Uterus (tissue), 4 donors: ENCODE measurements around the gene PCYT1A. TPM values are rescaled to one million over a fixed set of nuclear protein-coding genes. Genes with fewer than 3 reads are reported as not detected.

Source experiments
- DNase-seq, 2 donors: peaks; one replicate each; pipeline ENCODE4 v3.0.0-alpha.2; 2019 to 2020
- H3K27ac ChIP-seq, 2 donors: fragments of 200-600 bp; sonication (generic); 1 replicate in 1 of 2; 2 replicates in 1 of 2; pipeline ENCODE4 v1.5.1; 2016 to 2018
- H3K27me3 ChIP-seq, 2 donors: fragments of 200-600 bp; sonication (generic); one replicate each; pipeline ENCODE4 v1.5.1; 2018 to 2019; ENCODE audit warnings: control low read depth in 1 of 2
- H3K36me3 ChIP-seq, 2 donors: fragments of 200-600 bp; sonication (generic); one replicate each; pipeline ENCODE4 v1.5.1; 2019; ENCODE audit warnings: control low read depth in 1 of 2
- H3K4me1 ChIP-seq, 2 donors: fragments of 200-600 bp; sonication (generic); one replicate each; pipeline ENCODE4 v1.5.1; 2018 to 2019; ENCODE audit warnings: control low read depth in 1 of 2
- H3K4me3 ChIP-seq, 2 donors: fragments of 200-600 bp; sonication (generic); 1 replicate in 1 of 2; 2 replicates in 1 of 2; pipeline ENCODE4 v1.5.1; 2018 to 2019; ENCODE audit warnings: mild to moderate bottlenecking in 1 of 2
- H3K9me3 ChIP-seq, 2 donors: fragments of 200-600 bp; sonication (generic); one replicate each; pipeline ENCODE4 v1.5.1; 2019; ENCODE audit warnings: control low read depth in 1 of 2
- POLR2A ChIP-seq, 2 donors: fragments of 450-650 bp; IDR thresholded peaks; one replicate each; pipeline ENCODE4 v1.6.1; 2016; ENCODE audit warnings: antibody characterized with exemption in 2 of 2, mild to moderate bottlenecking in 1 of 2, moderate library complexity in 1 of 2
- intact Hi-C: fragments of 100-400 bp; cut with DNase I; formaldehyde crosslinking; loops from one replicate; pipeline ENCODE4 v1.15.1; 2023; ENCODE audit warnings: low total_unique reads
- total RNA-seq, 4 donors: library from RNA; depleted of rRNA in 3 of 4; stranded (reverse); fragments of >200 nt in 3 of 4; gene quantifications; one replicate each; pipeline versions ENCODE4 v1.1.0 to v1.2.4, GENCODE V29; 2014 to 2023
- TF ChIP-seq, protein P1 (sequence below), 4 experiments: fragments of 200-600 bp in 2 of 4; fragments of 450-650 bp in 2 of 4; sonication (generic) in 2 of 4; IDR thresholded peaks; one replicate each; pipeline ENCODE4 v1.5.1; 2016 to 2019; ENCODE audit warnings: antibody characterized with exemption in 4 of 4, mild to moderate bottlenecking in 2 of 4, moderate library complexity in 1 of 4
- donor health status: DM: yes; HTN: yes; CAD: no.

PCYT1A gene
- total RNA-seq, 4 donors from 2014 or later: 36.5 to 275 (median 56.0) TPM

DNA sequence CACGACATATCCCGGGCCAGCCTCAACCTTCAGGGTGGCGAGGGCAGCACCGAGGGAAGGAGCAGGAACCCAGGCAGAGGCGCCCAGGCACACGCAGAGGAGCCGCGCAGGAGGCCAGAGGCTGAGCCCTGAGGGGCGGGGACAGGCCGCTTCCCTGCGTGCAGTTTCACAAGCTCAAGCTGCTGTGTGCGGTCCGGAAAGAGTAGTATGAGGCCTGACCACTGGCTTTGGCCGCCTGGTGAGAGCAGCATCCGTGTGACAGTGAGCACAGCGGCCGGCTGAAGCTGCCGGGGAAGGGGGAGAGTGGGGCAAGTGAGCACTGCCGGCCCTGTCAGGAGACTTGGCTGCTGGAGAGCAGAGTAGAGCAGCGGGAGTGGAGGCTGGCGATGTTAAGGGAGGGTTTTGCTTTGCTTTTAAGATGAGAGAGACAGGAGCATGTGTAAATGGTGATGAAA lies 85.0 kb downstream of the PCYT1A start:
- Histone ChIP-seq H3K27me3 (peaks cover 0 to 3% of the 10 kb centered on the region in 2 donors), H3K4me3 (no peak overlapping the region), H3K4me1 (no peaks in the 10 kb centered on the region), H3K9me3 (no peaks in the 10 kb centered on the region), H3K27ac (no peak overlapping the region), H3K36me3 (no peaks in the 10 kb centered on the region)
- DNase-seq: no peak
- intact Hi-C loops: no loop called here
- TF ChIP-seq POLR2A (IDR thresholded peaks at IDR 0.05): no peak
- TF ChIP-seq, protein P1, sequence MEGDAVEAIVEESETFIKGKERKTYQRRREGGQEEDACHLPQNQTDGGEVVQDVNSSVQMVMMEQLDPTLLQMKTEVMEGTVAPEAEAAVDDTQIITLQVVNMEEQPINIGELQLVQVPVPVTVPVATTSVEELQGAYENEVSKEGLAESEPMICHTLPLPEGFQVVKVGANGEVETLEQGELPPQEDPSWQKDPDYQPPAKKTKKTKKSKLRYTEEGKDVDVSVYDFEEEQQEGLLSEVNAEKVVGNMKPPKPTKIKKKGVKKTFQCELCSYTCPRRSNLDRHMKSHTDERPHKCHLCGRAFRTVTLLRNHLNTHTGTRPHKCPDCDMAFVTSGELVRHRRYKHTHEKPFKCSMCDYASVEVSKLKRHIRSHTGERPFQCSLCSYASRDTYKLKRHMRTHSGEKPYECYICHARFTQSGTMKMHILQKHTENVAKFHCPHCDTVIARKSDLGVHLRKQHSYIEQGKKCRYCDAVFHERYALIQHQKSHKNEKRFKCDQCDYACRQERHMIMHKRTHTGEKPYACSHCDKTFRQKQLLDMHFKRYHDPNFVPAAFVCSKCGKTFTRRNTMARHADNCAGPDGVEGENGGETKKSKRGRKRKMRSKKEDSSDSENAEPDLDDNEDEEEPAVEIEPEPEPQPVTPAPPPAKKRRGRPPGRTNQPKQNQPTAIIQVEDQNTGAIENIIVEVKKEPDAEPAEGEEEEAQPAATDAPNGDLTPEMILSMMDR (IDR thresholded peaks at IDR 0.05): no peak

DNA sequence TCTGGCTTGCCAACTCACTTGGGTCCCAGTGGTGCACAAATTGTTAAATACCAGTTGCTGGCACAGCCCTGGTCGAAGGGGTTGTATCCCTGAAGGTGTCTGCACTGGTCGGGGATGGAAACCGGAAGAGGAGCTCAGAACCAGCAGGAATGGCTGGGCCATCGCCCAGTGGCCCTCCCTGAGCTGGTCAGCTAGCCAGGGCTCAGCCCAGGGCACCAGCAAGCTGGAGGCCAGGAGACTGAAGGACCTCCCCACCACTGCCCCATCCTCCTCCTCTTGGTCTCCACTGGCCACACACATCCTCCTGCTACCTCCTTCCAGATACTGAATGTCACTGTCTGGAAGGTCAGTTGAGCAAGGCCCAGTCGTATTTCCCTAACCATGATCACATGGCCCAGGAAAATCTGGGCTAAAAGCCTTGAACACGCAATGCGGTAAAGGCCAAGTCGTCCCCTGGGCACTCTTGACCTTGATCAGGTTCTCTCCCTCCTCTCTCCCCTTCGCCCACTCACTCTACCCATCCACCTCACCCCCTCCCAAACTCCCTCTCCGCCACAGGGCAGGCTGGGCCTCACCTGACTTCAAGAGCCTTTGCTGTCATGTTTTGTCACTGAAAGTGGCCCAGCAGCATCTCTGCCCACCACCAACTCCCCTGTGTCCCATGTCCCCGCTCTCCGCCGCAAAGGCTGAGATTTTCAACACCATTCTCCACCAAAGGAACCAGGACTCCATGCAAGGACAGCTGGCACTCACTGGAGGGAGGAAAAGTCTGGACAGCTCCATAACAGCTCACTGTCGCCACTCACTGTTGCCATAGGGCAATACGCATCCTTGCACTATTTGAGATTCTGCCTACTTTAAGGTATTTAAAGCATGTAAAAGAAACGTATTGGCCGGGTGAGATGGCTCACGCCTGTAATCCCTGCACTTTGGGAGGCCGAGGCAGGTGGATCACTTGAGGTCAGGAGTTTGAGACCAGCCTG lies 88.5 kb downstream of the PCYT1A start:
- intact Hi-C loops: no loop called here

DNA sequence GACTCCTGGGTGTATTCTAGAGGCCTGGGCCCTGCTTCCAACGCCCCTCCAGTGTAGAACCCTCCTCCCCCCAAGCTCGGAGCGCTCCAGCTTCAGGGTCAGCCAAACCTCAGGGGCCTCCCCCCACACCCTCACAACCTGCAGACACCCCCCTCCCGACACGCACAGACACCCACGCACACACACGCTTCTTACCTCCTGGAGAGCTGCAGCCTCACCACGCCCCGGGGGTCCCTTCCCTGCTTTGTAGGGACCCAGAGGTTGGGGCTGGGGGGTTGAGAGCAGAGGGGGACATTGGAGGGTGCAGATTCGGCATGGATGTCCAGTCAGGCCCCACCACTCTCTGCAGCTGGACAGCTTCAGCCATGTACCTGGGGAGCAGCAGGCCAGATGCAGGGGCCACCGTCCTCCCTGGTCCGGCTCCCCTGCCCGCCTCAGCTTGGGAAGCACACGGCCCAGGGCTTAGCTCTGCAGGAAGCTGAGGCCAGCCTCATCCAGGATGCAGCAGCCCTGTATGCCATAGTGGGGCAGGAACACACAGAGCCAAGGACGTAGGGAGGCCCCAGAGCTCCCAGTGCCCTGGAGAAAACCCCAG lies 89.3 kb downstream of the PCYT1A start:
- Histone ChIP-seq H3K4me3 (no peak overlapping the region), H3K4me1 (no peaks in the 10 kb centered on the region), H3K27me3 (no peaks in the 10 kb centered on the region), H3K9me3 (no peaks in the 10 kb centered on the region), H3K36me3 (no peaks in the 10 kb centered on the region), H3K27ac (no peak overlapping the region)
- no peak for DNase-seq
- intact Hi-C loops: no loop called here
- TF ChIP-seq POLR2A (IDR thresholded peaks at IDR 0.05): no peak
- TF ChIP-seq, protein P1 (IDR thresholded peaks at IDR 0.05): no peak

More for the DNA sequence above, 88.5 kb downstream of the PCYT1A start:
- no peak for DNase-seq
- Histone ChIP-seq H3K27me3 (no peaks in the 10 kb centered on the region), H3K4me1 (no peaks in the 10 kb centered on the region), H3K4me3 (no peak overlapping the region), H3K36me3 (no peaks in the 10 kb centered on the region), H3K9me3 (no peaks in the 10 kb centered on the region), H3K27ac (no peak overlapping the region)
- TF ChIP-seq, protein P1 (IDR thresholded peaks at IDR 0.05): no peak
- no peak for TF ChIP-seq POLR2A (IDR thresholded peaks at IDR 0.05)

DNA sequence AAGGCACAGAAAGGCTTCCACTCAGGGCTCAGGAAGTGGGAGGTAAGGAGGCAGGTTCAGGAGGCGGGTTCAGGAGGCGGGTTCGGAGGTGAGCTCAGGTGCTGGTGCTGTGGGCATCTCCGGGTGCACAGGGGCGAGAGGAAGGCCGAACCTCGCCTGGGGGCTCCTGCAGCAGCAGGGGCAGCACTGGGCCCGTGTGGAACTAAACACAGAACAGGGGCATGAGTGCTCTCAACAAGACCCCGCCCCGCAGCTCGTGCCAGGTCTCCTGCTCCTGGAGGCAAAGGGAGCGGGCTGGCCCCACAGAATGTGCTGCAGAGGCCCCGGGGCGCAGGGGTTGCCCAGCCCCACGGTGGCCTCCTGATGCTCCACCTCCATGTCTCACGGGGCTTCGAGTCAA lies 90.0 kb downstream of the PCYT1A start:
- intact Hi-C loops: no loop called here
- H3K27me3 ChIP-seq: no peaks in the 10 kb centered on the region
- H3K4me1 ChIP-seq: no peaks in the 10 kb centered on the region
- H3K27ac ChIP-seq: no peak overlapping the region
- H3K9me3 ChIP-seq: no peaks in the 10 kb centered on the region
- TF ChIP-seq POLR2A (IDR thresholded peaks at IDR 0.05): no peak
- TF ChIP-seq, protein P1 (IDR thresholded peaks at IDR 0.05): no peak
- no peak overlapping the region for H3K4me3 ChIP-seq
- H3K36me3 ChIP-seq: no peaks in the 10 kb centered on the region
- no peak for DNase-seq
